Measurements from ENCODE around the gene PDLIM5.
"Not testable (repeated sequence)": the region's sequence is repeated elsewhere in the genome, so short reads cannot be mapped to it uniquely, and the experiment has no call there.

Gene PDLIM5

DNA sequence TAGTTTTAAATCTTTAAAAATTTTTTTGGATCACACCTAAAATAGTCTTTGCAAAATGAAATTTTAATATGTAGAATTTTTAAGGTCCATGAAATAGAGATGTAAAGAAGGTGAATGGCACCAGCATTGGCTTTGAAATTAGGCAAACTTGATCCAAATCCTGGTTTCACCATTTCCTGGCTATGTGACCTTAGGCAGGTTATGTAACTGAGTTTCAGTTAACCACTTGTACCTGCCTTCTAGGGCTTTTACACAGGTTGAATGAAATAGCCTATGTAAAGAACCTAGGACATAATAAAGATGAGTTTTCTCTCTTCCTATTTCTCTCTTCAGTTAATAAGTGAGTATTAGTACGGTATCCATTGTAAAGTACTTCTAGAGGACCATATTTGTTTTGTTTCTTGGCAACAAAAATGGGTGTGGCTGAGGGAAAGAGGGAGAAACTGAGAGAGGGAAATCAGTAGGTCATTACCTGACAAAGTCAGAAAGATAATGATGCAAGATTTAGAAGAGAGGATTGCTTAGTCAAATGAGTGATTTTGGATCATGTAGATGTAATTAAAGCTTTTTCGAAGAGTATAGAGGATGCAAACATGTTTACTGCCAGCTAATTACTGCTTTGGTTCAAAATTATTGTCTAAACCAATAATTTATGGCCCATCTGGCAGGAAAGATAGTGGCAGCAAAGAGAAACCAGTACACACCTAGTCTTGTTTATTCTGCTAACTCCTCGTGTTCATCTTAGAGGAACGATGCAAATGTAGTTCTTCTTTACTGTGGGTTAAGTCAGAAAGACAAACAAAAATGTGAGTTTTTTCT is 81.9 kb downstream of the PDLIM5 start:
- no peak for DNase-seq

DNA sequence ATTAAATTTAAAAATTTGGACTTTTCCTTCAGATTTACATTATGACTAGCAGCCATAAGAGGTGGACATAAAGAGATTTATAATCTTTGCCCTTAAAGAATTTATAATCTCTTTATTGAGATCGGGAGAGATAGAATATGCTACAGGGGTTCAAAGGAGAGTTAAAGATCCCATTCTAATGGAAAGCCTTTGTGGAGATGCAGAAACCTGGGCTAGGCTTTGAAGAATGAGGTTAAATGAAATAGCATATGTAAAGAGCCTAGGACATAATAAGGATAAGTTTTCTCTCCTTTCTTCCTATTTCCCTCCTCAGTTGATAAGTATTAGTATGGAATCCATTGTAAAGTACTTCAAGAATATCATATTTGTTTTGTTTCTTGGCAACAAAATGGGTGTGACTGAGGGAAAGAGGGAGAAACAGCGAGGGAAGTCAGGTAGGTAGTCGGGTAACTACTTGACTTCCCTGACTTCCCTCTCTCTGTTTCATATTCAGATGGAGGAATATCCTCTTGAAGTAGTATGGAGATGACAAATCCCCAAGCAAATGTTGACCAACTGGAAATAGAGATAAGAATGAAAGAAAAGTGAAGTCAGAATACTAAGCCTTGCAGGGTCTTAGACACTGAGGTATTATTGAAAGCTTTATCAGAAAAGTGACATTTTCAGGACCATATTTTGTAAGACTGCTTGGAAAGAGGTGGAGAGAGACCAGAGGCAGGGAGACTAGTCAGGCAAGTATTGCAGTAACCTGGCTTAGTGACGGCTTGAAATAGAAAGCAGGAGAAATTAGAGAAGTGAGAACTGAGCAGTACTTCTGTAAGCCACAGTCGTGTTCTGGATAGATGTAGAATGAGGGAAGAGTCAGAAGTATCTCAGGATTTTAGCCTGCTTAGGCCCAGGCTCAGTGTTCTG is 82.9 kb downstream of the PDLIM5 start:
- no peak for DNase-seq

DNA sequence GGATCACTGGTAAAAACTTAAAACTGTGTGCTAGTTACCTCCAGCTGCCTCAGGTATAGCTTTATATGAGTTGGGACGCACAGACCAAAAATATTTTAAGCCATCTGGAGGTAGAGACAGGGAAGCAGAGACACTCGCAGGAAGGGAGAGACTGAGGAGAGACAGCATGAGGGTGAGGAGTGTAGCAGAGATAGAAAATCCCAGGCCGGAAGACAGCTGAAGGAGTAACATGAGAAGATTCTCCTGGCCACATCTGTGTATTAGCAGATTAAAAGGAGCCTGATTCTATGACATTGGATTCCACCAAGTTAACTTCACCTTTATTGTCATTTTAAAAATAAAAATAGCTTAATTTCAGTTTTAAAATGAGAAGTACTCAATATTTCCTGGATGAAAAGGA is 84.3 kb downstream of the PDLIM5 start:
- DNase-seq, result no peak

DNA sequence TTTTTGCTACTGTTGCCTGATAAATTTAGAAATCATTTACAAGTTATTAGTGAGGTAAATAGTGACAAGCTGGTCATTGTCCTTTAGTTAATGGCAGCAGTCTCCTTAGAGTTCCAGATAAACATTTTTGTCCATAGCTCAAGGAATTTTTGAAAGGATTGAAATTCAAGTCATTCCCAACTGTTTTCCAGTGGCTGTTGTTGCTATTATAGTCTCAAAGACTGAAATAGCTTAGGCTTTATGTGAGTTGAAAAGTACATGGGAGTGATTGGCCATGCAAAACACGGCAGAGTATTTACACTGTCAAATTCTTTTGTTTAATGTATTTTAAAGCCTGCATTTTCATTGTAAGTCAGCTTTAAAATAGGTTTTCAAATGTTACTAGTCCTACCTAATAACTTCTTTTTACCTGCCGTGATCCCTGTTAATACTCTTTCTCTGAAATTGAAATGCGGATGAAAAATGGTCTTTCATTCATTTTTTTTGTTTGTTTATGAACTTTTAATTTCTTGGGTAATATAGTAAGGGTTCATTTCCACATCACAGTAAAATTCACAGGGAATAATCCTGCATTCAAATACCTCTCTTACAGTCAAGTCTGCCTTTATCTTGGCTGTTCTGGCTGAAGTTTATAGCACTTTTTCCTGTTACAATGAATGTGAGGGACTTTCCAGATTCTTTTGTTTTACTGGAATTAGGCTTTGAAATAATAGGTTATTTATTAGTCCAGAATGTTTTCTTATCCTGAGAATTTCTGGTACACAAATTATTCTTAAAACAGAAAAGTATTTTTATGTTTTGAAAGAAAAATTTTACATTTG is 85.1 kb downstream of the PDLIM5 start:
- DNase-seq, result no peak

DNA sequence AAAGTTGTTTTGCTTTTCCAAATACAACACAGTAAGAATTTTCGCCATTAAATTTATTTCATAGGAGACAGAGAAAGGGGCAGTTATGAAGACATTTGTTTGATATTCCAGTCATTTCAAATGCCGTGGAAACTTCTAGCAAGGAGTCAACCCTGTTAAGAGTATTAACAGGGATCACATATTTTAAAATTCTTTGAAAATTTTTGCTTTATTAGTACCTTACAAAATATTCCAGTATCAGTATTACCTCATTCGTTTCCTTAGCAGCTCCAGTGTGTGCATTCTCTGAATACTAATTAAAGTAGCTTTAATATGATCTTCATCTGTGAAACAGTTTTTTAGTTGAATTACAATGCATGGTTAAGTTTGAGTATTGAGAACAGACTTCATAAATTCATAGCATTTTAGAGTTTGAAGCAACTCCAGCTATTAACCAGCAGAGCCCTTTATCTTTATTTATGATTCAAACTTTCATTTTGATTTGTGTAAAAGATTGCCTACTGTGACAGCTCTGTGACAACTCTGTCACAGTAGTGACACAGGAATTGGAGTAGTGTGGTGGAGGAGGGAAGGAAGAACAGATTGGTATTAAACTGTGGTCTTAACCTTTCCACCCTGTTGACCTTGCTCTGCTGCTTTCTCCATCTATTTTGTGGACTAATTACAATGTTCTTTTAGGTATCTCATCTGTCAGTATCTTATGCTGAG is 86.3 kb downstream of the PDLIM5 start:
- no peak for DNase-seq

DNA sequence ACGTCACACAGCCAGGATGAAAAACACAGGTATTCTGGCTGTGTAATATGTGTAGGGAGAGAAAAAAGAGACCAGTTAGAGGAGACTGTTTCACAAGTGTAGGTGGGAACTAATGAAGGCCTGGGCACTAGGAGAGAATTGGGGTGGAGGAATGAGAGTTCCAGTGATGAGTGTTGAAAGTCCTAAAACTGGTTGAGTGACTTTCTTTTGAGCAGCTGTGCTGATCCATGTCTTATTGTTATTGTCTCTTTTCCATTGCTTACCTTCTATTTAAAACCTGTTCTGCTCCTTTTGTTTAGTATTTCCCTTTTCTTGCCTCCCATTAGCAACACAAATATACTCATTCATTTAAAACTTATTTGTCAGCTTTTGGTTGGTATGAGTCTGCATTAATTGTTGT is 88.7 kb downstream of the PDLIM5 start:
- no peak for DNase-seq

DNA sequence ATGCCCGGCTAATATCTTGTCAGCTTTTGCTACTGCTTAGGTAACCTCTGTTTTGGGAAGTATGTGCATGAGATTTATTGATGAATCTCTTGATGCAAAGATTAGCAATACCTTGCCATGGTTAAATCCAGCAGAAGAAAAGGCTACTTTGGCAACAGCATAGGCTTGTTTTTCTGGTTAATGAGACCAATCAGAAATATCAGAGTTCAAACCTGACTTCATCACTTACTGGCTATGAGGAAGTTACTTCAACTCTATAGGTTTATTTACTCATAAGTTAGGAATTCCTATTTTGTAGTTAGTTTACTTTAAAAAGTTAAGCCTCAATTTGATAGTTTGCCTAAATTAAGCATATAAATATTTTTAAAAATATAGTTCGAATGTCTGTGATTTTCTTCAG is 93.1 kb downstream of the PDLIM5 start:
- no peak for DNase-seq

DNA sequence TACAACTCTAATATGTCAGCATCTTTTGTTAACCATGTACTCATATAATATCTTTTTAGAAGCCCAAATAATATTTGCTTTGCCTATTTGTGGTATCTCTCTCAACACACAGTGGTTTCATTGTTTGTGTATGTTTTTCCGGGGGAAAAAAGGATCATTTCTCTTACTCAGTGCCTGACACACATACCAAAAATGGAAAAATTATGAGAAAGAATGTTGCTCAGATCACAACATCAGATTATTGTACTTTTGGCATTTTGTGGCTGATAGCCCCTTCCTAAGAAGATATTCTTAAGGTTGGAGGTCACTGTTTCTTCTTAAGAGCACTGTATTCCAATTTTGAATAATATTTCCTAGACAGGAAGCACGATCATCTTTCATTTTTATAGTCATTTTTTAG is 93.6 kb downstream of the PDLIM5 start:
- DNase-seq, result no peak

DNA sequence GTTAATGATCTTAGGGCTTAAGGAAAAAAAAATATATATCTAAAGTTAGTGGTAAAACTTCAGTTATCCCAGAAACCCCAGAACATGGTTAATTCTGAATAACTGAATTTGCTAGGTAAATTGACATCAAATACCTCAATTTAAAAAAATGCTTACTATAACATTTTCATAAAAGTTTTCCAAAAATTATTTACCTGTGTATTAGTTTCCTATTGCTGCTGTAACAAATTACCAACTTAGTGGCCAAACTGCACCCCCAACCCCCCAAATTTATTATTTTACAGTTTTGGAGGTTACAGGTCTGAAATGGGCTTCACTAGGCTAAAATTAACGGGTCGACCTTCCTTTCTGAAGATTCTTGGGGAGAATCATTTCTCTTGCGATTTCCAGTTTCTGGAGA is 95.2 kb downstream of the PDLIM5 start:
- DNase-seq, result no peak

DNA sequence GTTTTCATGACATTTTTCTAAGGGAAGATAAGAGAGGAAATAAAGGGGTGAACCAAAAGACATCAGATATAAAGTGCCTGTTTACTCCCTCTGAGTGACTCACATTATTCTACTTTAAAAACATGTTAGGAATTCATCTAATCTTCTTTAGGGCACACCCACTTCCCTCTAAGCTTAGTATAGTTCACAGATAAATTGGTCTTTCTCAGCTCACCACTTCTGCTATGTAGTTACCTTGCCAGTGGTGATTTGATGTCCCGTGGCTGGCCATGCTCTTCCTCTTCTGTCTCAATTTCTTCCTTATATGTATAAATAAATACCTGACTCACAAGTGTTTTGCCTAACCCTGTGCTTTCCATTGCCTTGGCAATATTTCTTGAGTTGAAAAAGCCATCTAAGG is 96.8 kb downstream of the PDLIM5 start:
- no peak for DNase-seq

DNA sequence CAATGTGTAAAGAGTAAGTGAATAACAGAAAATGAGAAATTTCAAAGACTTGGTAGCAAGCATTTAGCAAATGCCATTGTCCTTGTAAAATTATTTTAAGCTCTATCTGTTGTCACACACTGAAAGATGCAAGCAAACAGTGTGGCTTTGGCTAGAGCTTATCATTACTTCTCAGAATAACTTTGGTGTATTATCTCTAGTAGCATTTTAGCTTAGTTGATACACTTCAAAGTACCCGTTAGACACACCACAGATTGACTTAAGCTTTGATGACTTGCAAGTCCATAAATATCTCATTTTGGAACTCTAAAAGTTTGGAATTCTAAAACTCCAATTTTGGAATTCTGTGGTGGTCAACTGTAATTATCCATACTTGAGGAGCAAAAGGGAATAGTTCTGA is 98.6 kb downstream of the PDLIM5 start:
- no peak for DNase-seq

DNA sequence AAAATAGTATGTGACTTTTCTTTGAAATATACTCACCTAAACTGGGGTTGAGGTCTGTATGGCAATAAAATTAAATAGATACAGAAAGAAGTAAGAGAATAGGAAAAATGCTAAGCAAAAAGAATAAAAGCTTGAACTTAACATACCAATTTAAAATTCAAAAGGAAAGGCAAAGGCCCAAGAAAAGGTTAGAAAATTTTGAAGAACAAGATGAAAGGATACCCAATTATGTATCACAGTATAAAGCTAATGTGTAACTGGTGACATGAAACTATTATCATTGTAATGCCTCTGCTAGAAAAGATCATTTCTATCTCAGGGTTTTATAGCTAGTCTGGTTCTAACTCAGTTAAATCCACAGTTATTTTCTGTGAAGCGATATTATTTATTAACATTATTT is 99.1 kb downstream of the PDLIM5 start:
- DNase-seq, result no peak

DNA sequence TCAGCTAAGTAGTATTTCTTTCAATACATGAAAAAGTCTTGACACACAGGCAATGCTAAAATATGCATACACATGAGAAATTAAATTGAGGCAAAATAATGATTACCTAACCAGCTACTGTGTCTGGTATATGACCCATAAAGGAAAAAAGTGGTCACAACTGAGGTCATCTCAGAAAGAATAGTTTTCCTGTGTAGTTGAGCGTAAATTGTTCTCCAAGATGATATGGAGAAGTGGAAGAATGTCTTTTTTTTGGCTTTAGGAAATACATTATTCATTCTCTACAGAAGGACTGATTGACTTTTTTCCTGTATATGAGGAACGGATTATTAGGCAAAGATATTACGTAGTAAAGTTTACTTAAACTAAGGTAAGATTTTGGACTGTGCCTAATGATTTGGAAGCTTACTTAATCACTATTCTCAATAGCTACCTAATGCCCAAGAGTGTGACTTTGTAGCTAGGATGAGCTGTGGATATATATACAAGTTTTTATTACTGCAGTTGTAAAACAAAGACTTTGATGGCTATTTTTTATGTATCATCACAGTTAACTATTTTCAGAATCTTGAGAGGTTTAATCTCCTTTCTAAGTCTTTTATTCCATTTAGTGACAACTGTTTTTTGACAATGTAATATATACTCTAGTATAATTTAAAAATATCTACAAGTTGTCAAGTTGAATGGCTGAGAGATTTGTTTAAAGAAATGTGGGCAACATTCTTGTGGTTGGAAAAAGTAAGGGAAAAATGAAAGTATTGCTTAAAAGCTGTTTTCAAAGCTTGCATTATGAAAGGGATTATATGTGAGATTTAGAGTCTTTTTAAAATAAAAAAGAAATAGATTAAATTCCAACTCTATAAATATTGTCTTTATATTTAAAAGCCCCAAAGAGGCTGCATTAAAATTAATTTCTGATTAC is 100.2 kb downstream of the PDLIM5 start:
- DNase-seq, result no peak

DNA sequence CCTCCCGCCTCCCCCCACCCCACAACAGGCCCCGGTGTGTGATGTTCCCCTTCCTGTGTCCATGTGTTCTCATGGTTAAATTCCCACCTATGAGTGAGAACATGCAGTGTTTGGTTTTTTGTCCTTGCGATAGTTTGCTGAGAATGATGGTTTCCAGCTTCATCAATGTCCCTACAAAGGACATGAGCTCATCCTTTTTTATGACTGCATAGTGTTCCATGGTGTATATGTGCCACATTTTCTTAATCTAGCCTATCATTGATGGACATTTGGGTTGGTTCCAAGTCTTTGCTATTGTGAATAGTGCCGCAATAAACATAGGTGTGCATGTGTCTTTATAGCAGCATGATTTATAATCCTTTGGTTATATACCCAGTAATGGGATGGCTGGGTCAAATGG is 104.3 kb downstream of the PDLIM5 start:
- not testable (repeated sequence) for DNase-seq

DNA sequence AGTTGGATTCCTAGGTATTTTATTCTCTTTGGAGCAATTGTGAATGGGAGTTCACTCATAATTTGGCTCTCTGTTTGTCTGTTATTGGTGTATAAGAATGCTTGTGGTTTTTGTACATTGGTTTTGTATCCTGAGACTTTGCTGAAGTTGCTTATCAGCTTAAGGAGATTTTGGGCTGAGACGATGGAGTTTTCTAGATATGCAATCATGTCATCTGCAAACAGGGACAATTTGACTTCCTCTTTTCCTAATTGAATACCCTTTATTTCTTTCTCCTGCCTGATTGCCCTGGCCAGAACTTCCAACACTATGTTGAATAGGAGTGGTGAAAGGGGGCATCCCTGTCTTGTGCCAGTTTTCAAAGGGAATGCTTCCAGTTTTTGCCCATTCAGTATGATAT is 105.9 kb downstream of the PDLIM5 start:
- DNase-seq, result not testable (repeated sequence)

DNA sequence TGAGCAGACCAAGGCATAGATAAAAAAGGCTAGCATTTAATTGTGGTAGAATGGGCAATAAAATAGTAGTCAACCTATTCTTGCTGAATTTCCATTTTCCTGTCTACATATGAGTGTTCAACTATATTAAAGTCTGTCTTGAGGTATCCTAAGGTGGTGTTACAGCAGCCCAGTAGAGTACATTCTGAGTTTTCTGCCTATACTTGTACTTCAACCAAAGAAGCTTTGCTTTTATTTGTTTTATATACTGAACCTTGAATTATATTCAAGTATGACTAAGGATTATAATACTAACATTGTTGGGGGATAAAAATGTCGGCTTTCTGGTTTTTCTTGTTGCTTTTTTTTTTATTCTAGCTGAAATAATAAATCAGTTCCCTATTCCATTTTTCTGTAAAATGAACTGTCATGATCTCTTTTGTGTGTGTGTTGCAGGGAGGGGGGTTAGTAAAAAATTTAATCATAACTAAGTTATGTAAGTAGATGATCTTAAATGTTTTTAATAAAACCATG is 106.7 kb downstream of the PDLIM5 start:
- DNase-seq, result no peak

DNA sequence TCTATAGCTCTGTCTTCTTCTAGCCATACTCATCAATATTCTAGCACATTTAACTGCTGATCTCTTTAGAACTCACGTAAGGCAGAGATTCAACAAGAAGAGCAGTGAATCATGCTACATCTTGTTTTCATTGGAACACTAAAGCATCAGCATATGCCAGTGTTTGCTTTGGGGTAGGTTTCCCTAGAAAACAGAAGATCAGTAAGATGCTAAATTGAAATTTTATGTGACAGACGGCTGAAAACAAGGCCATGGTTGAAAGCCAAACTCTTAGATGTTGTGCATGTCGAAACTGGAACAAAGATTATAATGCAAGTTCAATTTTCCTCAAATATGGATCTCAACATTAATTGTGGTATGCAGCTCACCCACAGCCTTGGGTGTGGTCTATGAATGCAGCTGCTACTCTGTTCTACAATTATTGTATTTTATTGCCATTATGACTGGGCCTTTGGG is 107.6 kb downstream of the PDLIM5 start:
- no peak for DNase-seq

DNA sequence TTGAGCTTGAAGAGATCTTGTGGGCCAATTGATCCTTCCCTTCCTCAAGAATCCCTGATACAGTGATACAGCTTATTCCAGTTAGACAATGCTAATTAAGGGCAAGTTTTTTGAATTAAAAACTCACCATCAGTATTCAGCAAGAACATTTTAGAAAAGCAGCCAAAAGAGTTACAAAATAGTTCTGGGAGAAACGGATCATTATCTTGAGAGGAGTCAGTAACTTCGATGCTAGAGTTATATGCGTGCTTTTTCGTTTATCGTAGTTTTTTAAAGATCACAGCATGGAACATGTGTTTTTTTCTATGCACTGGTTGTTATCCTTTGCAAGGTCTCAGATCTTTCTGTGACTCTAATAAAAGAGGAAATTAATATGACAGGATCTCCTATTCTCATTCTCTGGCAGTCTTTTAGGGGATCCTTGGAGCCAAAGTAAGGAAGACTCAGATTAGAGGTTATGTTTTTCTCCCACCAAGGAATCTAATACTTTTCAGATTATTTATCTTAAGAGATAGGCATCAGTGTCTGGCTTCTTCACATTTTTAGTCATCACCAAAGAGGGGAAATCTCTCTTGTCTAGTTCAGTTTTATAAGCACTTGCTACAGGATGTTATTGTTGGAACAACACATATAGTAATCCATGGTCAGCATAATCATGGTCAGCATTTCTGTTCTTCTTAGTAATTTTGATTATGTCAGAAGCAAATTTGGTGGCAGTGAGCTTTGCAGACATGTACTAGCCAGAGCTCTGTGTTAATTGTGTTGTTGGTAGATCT is 109.7 kb downstream of the PDLIM5 start:
- no peak for DNase-seq

DNA sequence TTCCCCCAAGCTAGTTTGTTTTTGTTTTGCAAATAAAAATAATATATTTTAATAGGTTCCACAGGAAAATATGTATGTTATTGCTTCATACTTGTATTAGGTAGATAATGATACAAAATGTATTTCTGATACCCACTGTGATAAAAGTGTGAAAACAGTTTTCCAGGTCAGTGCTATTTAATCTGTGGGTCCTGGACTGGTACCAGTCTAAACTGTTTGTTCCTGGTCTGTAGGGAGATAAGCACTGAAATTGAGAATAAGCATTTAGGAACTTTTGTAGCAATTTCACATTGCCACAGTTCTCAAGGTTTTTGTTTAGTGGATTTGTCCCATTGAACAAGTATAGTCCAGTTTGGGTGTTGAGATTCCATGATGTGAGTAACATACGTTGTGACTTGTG is 110.5 kb downstream of the PDLIM5 start:
- no peak for DNase-seq

DNA sequence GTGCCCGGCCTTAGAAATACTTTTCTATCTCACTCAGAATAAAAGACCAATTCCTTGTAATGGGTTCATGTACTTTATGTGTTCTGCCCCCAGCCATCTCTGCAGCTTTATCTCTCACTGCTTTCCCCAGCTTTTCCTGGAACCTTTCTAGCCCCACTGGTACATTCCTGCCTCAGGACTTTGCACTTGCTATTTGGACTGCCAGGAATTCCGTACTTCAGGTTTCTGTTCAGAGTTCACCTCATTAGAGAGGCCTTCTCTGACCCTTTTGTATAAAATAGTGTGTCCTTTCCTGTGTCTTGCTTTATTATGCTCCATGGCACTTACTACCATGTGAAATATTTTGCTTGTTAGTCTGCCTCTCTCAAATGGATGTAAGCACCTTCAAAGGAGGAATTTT is 112.5 kb downstream of the PDLIM5 start:
- no peak for DNase-seq

Data from stimulated activated CD4-positive, alpha-beta T cell treated with anti-CD3 and anti-CD28 coated beads, Interleukin-2, amount 100 ng/mL, for 24 hours (primary cell).